HG02571 (cell line): Measurements from ENCODE around the gene PHKA2.
A peak's percentile ranks its signal among the peaks of the same experiment; 100 is the strongest.
"Not testable (repeated sequence)": the region's sequence is repeated elsewhere in the genome, so short reads cannot be mapped to it uniquely, and the experiment has no call there.

Experiments
- ATAC-seq: cut with Tn5 transposase; IDR thresholded peaks from one replicate; pipeline ENCODE4 v1.9.1; 2021; ENCODE audit warnings: mild to moderate bottlenecking, moderate library complexity; ENCODE audit not compliant: unreplicated experiment

PHKA2 gene, protein sequence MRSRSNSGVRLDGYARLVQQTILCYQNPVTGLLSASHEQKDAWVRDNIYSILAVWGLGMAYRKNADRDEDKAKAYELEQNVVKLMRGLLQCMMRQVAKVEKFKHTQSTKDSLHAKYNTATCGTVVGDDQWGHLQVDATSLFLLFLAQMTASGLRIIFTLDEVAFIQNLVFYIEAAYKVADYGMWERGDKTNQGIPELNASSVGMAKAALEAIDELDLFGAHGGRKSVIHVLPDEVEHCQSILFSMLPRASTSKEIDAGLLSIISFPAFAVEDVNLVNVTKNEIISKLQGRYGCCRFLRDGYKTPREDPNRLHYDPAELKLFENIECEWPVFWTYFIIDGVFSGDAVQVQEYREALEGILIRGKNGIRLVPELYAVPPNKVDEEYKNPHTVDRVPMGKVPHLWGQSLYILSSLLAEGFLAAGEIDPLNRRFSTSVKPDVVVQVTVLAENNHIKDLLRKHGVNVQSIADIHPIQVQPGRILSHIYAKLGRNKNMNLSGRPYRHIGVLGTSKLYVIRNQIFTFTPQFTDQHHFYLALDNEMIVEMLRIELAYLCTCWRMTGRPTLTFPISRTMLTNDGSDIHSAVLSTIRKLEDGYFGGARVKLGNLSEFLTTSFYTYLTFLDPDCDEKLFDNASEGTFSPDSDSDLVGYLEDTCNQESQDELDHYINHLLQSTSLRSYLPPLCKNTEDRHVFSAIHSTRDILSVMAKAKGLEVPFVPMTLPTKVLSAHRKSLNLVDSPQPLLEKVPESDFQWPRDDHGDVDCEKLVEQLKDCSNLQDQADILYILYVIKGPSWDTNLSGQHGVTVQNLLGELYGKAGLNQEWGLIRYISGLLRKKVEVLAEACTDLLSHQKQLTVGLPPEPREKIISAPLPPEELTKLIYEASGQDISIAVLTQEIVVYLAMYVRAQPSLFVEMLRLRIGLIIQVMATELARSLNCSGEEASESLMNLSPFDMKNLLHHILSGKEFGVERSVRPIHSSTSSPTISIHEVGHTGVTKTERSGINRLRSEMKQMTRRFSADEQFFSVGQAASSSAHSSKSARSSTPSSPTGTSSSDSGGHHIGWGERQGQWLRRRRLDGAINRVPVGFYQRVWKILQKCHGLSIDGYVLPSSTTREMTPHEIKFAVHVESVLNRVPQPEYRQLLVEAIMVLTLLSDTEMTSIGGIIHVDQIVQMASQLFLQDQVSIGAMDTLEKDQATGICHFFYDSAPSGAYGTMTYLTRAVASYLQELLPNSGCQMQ

DNA sequence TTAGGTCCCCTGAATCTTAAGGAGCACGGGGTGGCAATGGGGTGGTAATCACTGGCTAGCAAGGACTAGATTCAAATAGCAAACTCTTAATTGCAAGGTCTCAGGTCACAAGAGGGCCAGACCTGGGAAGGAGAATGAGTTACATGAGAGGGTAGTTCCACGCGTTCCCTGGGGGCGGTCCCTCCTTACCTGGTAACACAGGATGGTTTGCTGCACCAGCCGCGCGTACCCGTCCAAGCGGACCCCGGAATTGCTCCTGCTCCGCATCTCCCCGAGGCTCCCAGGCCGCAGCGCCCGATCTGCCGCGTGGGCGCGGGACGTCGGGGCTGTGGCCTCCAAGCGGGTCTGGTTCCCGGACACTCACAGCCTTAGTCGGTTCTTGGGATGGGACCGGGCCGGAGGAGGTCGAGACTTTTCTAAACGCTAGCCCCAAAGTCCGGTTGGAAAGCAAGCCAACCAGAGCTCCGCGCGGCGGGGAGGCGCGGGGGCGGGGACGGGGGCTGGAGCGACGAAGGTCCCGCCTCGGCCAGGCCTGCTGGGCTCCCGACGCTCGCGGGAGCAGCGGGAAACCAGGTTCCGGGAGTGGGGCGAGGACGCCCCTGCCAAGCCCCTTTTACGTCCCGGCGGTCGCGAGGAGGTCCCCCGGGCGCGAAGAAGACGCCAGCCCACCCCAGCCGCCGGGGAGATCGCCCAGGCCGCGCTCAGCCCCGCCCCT, at the start of gene PHKA2:
TSS of gene PHKA2 (minus strand) at position 449 of the 715 bp plus-strand sequence. CDS start at position 267, 182 bp downstream.
- ATAC-seq = peak; percentile 41

DNA sequence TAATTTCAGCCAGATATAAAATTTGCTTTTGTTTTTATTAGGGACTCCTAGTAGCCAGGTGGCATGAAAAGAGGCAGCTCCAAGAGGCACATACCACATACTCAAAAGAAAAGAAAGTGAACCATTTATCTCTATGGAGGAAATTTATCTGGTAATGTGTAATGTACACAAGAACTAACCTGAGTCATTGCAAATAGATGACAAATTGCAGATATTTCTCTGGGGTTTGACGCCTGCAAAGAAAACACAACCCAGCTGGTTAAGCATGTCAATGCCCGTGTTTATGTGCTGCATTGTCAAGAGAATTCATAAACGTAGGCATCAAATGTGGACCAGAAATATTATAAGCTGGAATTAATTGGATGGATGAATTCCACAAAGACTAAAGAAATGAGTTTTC, 46.9 kb upstream of the PHKA2 start:
- no peak for ATAC-seq

DNA sequence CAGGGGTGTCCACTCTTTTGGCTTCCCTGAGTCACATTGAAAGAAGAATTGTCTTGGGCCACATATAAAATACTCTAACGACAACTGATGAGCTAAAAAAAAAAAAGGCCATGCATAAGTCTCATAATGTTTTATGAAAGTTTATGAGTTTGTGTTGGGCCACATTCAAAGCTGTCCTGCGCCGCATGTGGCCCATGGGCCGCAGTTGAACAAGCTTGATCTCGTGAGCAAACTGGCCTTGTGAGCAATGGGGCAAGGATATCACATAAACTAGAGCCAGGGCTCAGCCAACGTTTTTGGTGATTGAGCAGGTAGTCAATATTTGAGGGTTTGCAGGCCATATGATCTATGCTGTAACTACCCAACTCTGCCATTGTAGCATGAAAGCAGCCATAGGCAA, 44.6 kb upstream of the PHKA2 start:
- ATAC-seq = no peak

DNA sequence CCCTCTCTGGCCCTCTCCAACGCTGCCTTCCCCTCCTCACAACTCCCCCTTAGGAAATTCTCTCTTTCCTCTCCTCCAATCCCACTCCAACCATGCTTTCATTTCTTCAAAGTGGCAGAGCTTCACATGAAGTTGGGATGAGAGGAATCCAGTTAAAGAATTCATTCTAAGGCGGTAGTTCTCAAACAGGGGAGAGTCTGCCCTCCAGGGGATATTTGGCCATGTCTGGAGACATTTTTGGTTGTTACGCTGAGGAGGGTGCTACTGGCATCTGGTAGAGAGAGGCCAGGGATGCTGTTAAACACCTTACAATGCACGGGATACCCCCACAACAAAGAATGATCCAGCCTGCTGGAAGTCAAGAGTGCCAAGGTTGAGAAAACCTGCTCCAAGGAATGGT, 40.5 kb upstream of the PHKA2 start:
- ATAC-seq = no peak

DNA sequence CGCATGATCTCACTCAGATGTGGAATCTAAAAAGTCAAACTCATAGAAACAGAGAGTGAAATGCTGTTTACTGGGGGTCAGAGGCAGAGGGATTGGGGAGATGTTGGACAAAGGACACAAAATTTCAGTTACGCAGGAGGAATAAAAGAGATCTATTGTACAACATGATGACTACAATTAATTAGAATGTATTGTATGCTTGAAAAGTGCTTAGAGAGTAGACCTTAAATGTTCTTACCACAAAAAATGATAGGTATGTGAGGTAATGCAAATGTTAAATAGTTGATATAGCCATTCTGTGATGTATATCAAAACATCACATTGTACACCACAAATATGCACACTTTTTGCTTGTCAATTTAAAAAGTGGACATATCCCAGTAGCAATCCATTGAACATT, 36.1 kb upstream of the PHKA2 start:
- no peak for ATAC-seq

DNA sequence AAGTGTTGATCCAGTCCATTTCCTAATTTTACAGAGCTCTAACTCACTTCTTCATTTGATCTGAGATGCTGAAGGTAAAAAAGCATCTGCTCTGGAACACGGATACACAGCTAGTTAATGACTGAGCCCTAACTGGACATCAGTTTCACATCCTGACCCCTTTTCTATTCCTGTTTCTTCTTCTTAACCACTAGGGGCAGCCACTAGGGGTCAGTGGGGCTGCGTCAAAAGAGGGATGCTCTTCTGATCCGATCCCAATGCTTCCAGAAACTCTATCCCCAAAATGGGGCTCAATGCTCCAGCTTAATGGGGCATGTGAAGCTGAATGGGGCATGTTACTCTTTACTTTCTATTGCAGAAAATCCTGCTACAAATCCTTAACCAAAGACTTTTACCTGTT, 33.4 kb upstream of the PHKA2 start:
- no peak for ATAC-seq

DNA sequence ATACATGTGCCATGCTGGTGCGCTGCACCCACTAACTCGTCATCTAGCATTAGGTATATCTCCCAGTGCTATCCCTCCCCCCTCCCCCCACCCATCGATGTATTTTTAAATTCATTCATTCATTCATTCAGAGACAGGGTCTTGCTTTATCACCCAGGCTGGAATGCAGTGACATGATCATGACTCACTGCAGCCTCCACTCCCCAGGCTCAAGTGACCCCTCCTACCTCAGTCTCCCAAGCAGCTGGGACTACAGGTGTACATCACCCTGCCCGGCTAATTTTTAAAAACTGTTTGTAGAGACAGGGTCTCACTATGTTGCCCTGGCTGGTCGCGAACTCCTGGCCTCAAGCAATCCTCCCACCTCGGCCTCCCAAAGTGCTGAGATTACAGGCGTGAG, 32.7 kb upstream of the PHKA2 start:
- ATAC-seq = not testable (repeated sequence)

DNA sequence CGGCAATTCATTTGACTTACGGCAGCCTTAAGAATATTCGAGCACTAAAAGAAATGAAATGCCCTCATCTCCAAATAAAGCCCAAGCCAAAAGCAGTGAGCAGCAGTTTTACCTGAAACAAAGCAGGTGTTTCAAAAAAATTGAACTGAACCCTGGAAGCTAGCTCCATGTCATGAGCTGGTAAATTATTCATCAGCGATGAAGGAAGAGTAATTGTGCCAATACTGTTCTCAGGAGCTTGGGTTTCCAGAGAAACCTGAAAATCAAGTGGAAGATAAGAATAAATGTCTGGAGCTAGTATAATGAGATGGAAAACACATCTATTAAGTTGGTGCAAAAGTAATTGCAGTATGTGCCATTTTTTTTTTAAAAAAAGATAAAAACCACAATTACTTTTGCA, 24.0 kb upstream of the PHKA2 start:
- no peak for ATAC-seq

DNA sequence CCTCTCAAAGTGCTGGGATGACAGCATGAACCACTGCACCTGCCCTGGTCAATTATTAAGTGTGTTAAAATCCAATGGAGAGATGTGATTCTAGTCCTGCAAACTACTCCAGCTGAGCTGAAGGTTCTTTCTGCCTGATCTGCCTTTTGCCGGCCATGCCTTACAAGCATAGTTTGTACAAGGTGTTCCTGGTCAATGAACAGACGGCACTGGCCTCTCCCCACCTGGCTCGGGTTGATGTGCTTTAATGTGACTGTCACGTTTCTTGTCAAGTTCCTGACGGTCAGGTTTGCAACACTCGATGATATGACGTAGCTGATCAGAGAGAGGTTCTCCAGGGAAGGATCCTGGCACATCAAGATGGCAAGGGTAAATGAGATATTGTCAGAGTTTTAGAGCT, 23.1 kb upstream of the PHKA2 start:
- ATAC-seq = no peak

DNA sequence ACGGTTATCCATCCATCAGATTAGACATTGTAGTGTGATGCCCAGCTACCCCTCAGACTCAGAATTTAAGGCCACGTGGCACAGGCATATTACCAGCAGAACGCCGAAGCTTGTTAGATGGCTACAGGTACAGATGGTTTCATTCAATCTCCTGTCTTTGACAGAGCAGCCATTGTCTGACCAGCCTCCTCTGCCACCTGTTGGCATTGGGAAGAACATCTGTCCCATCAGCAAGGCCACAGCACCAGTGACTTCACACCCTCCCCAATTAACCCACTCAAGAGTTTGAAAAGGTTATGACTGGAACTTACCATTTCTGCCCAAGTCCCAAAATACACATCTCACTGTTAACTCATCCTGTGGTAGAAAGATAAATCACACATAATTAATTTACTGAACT, 22.0 kb upstream of the PHKA2 start:
- no peak for ATAC-seq

DNA sequence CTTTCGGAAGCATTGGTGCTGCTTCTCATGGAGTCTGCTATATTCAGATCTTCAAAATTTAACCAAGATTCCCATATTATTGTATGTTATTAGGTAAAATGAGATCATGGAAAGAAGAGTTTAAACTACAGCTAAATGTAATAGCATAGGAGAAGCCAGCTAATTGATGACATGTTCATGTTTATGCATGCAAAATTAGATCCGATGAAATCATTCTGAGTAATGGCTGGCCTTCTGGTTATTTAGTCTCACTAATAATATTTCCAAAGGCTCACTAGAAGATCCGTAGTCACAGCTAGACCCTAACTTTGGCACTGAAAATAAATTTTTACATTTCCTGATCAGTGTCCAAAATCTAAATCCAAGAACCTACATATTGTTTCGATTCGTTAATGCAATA, 19.8 kb upstream of the PHKA2 start:
- no peak for ATAC-seq

DNA sequence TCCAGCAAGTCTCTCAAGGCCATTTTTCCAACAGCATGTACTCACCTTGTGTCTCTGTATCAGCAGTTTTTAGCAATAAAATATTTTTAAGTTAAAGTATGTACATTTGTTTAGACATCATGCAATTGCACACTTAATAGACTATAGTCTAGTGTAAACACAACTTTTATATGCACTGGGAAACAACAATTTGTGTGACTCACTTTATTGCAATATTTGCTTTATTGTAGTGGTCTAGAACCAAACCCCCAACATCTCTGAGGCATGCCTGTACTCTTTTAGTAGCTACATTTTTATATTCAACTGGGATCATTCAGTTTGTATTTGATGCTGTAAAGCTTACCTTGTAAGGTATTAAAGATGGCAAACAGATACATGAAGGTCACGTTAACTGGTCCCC, 14.7 kb upstream of the PHKA2 start:
- ATAC-seq = no peak

DNA sequence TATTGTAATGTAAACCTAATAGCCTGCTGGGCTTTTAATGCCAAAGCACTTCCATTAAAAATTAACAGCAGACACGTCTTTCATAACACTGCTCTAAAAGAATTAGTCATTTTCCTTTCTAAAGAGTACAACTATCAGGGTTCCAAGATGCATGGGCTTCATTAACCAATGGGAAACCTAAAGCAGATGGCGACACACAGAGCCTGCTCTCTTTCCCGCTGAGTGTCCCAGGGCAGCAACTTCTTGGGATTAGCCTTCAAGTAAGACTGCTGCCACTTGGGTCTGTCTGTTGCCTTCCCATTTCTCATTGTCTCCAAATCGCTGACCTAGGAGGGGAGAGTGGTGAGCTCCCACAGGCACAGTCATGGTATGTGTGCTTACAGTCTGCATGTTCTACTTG, 14.0 kb upstream of the PHKA2 start:
- no peak for ATAC-seq

DNA sequence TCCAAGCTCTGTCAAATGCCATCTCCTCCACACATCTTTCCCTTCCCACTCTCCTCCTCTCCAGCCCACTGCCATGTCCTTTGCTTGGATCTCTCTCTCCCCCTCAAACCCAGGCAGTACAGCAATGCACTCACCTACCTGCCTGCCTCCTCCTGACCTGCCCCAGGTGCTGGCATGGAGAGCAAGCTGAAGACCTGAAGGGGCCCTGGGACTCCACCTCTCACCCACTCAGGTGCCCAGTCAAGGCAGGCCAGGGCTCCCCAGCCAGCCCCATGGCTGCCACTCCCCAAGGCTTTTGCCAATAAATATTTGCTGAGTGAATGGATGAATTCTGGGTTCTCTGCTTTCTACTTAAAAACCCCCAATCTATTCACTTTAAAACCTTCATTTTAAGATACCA, 12.6 kb upstream of the PHKA2 start:
- ATAC-seq = no peak

DNA sequence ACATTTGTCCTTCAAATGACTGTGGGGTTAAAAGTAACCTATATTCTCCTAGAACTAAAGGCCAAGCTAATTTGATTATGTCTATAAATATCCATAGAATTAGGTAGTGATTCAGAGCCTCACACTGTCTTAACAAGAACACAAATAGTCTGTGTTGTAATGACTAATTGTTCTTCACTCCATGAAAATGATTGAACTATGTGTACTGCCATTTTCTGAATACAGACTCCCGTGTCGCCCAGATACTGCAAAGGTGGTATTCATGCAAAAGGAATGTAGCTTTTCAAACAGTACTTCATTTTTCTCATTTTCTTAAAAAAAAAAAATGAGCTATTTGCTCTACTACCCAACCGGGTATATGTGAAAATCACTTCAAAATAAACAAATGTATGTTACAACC, 11.3 kb upstream of the PHKA2 start:
- ATAC-seq = no peak

DNA sequence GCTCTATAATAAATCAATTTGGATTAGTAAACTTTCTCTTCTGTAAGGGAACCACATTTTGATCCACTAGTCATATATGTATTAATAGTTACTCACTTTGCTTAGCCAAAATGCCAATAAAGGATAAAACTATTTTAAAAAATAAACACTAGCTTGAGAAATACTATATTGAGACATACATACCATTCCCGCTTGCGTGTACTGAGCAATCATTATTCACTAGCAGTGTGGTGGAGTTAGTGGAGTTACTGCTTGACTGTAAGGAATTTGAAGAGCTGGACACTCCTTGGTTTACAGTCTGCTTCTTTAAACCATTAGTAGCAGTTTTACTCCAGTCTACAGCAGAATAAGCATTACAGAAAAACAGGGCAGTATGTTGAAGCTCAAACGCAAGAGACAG, 10.8 kb upstream of the PHKA2 start:
- no peak for ATAC-seq

DNA sequence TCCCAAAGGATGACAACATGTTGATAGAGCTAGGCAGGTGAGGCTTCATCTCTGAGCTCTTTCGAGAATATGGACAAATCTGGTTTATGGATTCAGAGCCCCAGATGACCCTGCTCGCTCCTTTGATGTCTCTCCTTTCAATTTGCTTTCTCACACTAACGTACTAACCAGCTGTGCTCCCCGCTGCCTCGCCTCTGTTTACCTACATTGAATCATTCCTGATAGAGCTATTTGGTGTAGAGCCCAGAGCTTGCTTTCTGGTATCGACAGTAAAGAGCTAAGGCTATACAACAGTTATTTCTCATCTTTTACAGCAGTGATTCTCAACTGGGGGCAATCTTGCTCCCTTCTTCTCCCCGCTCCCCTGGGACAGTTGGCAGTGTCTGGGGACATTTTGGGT, 8.9 kb upstream of the PHKA2 start:
- ATAC-seq = no peak

DNA sequence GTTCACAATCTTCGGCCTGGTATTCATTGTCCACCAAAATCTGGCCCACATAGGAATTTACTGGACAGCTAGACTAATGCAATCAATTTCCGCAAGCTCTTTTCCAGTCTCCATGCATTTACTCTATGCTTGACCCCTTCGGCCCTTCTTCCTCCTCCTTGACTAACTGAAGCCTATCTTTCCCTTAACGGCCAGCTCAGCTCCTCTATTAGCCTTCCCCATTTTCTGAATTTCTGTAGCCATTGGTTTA, 1.2 kb upstream of the PHKA2 start:
- ATAC-seq = no peak

DNA sequence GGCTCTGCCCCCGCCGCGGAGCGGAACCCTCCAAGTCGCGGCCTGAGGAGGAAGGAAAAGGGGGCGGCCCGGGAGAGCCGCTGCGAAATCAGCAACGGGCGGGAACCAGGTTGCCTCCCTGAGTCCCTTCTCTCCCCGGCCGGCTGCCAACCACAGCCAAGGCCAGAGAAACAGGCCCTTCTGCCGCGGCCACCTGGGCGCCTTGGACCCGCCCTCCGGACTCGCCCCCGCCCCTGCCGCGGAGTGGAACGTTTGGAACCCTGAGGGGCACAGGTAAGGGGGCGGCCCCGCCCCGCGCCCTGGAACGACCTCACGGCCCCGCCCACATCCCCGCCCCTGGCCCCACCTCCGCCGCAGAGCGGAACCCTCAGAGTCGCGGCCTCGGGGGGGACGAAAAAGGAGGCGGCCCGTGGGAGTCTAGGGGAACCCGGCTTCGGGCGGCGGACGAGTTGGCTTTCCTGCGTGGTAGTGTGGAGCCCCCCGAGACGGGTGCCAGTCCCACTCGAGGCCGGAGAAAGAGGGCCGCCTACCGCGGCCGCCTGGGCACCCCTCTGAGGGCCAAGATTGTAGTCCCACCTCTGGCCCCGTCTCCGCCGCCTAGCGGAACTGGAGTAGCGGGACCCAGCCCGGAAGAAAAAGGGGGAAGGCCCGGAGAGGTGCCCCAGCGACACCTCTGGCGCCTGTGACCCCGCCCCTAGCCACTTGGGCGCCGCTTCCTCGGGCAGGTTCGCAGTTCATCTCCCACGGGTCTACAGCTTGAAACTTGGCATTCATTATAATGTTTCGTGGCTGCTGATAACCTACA, 669 bp upstream of the PHKA2 start:
- ATAC-seq = peak; percentile 84

DNA sequence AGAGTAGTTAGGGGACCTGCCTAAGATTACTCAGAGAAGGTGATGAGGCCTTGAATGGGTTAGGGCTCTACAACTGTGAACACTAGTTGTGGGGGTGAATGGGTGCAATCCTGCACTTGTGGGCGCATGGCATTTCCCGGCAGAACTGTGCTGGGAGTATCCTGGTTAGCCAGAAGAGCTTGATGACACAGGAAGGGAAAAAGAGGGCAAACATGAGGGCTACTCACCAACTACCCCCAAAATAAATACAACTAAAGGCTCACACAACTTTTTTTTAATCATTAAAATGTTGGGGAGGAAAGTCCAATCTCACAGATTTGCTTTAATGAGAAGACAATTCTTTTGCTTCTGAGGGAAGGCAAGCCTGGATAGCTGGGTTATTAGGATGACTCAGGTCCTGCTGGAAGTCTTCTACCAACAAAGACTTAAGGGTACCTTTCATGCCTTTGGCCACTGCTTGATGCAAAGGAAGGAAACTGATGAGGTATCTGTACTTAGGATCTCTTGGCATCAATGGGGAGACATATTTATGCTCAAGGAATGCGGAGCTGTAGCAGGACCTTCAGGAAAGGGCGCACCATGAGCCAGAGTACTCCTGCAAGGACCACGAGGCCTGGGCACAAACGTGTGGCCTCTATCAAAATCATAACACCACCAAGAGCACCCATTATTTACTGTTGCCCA, 2.6 kb downstream of the PHKA2 start:
- ATAC-seq = no peak
